ENCODE data around the gene PSMD12. TPM values are rescaled to one million over a fixed set of nuclear protein-coding genes. Genes with fewer than 3 reads are reported as not detected.
"Not testable (repeated sequence)": the region's sequence is repeated elsewhere in the genome, so short reads cannot be mapped to it uniquely, and the experiment has no call there.

Gene PSMD12
- 56.1 TPM for polyA plus RNA-seq (2012; ENCODE audit: insufficient read depth, insufficient read length)

DNA sequence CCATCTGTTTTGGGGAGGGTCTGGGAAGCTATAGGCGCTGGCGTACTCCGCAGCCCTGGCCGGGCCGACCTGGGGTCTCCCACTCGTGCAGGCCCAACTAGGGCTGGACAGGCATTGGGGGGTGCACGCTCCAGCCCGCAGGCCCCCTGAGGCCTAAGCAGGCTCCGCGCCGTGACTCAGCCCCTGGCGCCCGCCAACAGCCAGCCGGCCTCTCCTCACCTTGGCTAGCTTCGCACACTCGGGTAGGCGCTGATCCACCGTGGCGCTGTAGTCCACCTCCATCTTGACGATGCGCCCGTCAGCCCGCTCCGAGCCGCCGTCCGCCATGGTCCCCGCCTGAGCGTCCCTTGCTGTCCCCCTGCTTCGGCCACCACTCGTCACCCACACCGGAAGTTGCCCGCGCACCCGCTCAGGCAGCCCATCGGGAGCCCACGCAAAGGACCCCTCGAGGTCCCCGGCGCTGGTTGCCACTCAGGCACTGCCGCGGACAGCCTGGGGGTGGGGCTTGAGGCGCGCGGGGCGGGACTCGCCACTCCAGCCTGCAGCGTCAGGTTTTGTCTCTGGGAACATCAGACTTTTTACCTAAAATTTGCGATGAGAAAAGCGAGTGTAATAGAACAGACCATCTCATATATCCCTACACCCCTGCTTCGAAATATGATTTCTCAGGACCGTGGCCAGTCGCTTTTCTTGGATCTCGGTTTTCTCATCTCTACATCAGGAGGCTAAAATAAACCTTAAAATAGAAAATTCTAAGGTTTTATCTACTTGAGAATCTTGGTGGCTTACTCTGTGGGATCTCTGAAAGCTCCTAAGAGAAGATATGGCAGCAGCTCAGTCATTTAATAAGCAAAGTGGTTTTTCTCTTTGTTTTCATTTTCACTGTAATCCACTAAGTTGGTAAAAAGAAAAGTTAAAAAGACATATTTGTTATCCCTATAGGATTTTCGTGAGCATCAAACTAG is at the start of gene PSMD12:
Gene PSMD12, minus strand, starts transcription at position 385 of the 965 bp plus-strand sequence. Its CDS starts 58 bp downstream, at position 327.
- H3K4me3 ChIP-seq (ENCODE audit: low read length): peak within 1 kb of the TSS; percentile 99
- DNase-seq (ENCODE audit: low read depth, low spot score): peak; percentile 82

DNA sequence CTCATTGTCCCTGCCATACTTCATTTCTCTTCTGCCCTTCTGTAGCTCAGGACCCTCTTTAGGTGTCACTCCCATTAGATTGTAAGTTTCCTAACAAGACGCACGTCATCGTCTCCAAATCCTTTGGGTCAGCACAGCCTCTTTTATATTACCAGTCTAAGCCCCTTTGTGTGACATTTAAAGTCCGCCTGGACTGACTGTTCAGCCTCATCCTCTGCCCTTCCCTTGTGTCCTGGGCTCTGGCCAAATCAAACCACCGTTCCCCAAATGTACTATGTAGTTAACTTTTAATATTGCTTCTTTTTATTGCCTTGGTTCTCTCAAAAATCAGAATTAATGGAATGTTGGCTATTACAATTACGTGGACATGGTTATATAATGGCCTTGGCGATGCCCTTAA is 48.9 kb upstream of the PSMD12 start:
- H3K4me3 ChIP-seq (ENCODE audit: low read length): no peak overlapping the region
- DNase-seq (ENCODE audit: low read depth, low spot score): no peak

DNA sequence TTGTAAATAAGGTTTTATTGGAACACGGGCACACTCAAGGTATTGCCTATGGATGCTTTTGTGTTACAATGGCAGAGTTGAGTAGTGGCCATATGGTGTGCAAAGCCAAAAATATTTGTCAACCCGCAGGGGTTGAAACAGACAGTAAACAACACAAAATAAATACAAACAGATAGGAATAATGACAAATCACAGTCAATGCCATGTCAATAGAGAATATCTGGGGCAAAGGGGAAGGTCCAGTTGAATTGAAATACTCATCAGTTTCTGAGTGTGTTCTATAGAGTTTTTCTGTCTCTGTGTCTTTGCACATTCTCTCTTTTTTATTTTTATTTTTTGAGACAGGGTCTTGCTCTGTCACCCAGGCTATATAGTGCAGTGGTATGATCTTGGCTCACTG is 48.2 kb upstream of the PSMD12 start:
- no peak overlapping the region for H3K4me3 ChIP-seq (ENCODE audit: low read length)
- DNase-seq (ENCODE audit: low read depth, low spot score): no peak

DNA sequence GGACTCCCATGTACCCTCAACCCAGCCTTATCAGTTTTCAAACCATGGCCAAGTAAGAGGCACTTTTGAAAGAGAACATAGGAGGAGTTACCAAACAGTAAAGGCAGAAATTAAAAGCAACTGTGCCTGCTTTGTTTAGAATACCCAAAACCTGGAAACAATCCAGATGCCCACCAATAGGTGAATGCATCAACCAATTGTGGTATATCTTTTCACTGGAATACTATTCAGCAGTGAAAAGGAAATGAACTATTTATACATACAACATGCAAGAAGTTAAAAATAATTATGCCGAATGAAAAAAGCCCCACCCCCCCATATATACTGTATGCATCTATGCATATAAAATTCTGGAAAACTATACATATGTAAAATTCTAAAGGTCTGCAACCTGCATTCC is 47.8 kb upstream of the PSMD12 start:
- no peak overlapping the region for H3K4me3 ChIP-seq (ENCODE audit: low read length)
- DNase-seq (ENCODE audit: low read depth, low spot score): no peak

DNA sequence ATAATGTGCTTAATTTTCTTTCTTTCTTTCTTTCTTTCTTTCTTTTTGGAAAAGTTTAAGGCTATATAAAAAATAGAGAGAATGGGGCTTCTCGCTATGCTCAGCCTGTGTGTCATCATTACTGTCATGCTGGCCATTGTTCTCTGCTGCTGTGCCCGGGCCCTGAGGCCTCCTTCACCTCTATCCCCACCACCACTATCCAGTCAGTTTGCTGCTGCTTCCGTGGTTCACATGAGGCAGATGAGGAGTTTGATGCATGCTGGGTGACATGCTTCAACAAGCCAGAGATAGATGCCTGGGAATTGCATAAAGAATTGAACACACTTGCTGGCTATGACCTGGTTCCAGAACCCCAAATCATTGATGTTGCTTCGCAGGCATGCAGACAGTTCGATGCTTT is 47.0 kb upstream of the PSMD12 start:
- H3K4me3 ChIP-seq (ENCODE audit: low read length): no peak overlapping the region
- DNase-seq (ENCODE audit: low read depth, low spot score): no peak

DNA sequence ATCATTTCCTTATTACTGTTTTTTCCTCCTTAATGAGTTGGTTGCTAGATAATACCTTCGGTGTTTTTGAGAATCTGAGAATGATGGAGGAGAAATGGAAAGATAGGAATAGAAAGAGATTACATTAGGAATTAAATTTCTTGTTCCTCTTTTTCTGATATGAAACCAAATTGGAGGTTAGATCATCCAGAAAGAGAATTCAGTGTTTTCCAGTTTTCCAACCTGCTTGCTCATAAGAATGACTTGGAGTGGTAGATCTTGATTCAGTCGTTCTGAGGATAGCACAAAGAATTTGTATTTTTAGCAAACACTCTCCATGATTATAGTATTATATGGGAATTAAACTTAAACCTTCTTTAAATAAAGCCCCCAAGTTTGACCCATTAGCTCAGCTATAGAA is 46.6 kb upstream of the PSMD12 start:
- DNase-seq (ENCODE audit: low read depth, low spot score): no peak
- H3K4me3 ChIP-seq (ENCODE audit: low read length): no peak overlapping the region

DNA sequence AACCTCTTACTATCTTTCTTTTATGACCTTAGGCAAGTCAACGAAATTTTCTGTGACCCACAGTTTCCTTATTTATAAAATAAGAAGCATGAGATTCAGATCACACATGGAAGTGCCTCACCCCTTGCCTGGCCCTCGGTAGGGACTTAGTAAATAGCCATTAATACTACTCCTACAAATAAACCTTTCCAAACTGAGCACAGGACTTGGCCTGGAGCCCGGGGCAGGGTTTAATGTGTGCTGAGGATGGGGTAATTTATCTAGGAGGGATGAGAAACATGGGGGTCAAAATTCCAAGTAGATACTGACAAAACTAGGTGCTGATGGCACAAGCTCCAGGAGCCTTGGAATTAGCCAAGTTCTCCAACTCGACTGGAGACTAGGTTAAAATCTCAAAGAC is 45.7 kb upstream of the PSMD12 start:
- DNase-seq (ENCODE audit: low read depth, low spot score): no peak

DNA sequence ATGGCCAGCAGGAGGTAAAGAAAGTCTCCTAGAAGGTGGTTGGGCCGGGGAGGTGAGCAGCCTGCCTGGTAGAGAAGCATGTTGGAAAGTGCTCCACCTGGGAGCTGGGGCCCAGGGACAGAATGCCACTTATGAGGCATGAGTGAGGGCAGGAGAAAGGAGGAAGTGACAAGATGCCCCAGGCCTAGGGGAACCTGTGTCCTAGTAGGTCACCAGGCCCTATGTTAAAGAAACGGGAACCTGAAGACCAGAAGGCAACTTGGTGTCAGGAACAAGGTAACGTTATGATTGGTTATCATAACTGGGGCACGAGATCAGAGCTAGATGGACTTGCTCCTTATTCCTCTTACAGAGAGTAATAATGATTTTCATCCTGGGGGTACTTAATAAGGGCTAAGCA is 45.0 kb upstream of the PSMD12 start:
- H3K4me3 ChIP-seq (ENCODE audit: low read length): no peak overlapping the region
- no peak for DNase-seq (ENCODE audit: low read depth, low spot score)

More for the DNA sequence above, 45.7 kb upstream of the PSMD12 start:
- no peak overlapping the region for H3K4me3 ChIP-seq (ENCODE audit: low read length)

DNA sequence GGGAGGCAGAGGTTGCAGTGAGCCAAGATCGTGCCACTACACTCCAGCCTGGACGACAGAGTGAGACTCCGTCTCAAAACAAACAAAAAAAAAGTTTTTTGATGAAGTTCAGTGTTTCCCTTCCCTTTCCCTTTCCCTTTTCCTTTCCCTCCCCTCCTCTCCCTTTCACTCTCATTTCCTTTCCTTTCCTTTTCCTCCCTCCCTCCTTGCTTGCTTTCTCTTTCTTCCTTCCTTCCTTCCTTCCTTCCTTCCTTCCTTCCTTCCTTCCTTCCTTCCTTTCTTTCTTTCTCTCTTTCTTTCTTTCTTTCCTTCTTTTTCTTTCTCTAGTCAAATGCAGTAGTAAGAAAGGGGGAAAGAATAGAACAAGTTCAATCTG is 42.1 kb upstream of the PSMD12 start:
- not testable (repeated sequence) for H3K4me3 ChIP-seq (ENCODE audit: low read length); DNase-seq (ENCODE audit: low read depth, low spot score)

DNA sequence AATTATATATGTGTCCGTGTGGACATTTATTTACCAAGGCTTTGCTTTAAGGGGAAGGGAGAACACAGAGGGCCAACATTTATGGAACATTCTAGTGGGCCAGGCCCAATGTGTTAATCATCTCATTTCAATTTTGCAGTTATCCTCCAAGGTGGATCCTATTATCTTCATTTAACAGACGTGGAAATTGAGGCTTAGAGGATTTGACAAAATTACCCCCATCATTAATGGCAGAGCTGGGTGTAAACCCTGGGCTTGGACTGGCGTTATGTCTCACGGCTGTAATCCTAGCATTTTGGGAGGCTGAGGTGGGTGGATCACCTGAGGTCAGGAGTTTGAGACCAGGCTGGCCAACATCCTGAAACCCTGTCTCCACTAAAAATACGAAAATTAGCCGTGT is 37.1 kb upstream of the PSMD12 start:
- DNase-seq (ENCODE audit: low read depth, low spot score): no peak
- H3K4me3 ChIP-seq (ENCODE audit: low read length): no peak overlapping the region

DNA sequence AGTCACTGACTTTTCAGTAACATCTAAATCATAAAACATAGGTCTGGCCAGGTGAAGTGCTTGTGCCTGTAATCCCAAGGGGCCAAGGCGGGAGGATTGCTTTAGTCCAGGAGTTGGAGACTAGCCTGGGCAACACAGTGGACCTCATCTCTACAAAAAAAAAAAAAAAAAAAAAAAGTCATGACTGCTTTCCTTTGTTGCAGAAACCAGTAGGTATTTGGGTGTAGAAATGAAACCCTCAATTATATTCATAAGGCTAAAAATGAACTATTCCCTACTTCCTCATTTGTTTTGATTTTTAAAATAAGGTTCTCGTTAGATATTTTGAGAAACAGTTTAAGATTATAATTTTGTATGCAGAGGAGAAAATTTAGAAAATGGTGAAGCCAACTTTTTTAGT is 36.7 kb upstream of the PSMD12 start:
- DNase-seq (ENCODE audit: low read depth, low spot score): no peak
- no peak overlapping the region for H3K4me3 ChIP-seq (ENCODE audit: low read length)

DNA sequence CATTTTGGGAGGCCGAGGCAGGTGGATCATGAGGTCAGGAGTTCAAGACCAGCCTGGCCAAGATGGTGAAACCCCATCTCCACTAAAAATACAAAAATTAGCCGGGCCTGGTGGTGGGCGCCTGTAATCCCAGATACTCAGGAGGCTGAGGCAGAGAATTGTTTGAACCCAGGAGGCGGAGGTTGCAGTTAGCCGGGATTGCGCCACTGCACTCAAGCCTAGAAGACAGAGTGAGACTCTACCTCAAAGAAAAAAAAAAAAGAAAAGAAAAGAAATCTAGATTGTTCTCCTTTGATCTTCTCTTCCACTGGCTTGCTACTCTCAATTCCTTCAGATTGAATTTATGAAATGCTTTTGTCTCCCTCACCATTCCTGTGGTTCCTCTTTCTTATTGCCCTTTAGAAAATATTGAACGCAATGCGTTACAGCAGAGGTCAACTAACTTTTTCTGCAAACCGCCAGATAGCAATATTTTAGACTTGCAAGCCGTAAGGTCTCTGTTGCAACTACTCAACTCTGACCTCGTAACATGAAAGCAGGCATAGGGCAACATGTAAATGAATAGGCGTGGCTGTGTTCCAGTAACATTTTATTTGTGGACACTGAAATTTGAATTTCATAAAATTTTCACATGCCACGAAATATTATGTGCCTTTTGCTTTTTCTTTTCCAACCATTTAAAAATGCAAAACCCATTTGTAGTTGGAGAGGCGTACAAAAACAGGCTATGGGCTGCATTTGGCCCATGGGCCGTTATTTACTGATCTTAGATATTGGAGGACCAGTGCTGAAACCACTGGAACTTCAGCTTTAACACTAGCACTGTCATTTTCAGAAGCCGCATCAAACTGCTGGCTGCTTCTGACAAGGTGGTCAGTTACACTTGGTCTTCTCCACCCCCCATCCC is 35.5 kb upstream of the PSMD12 start:
- H3K4me3 ChIP-seq (ENCODE audit: low read length): no peak overlapping the region
- DNase-seq (ENCODE audit: low read depth, low spot score): no peak

DNA sequence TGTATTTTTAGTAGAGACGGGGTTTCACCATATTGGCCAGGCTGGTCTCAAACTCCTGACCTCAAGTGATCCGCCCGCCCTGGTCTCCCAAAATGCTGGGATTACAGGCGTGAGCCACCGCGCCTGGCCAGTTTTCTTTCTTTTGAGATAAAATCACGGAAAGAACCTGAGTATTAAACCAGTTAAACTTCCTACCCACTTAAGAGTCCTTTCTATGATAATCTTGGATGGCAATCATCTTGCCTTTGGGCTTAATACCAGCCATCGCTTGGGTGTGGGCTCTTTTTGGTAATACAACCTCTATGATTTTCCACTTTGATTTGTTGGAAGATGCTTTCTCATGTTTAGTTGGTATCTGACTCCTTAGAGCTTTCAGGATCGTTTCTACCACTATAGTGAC is 34.7 kb upstream of the PSMD12 start:
- no peak for DNase-seq (ENCODE audit: low read depth, low spot score)
- no peak overlapping the region for H3K4me3 ChIP-seq (ENCODE audit: low read length)

DNA sequence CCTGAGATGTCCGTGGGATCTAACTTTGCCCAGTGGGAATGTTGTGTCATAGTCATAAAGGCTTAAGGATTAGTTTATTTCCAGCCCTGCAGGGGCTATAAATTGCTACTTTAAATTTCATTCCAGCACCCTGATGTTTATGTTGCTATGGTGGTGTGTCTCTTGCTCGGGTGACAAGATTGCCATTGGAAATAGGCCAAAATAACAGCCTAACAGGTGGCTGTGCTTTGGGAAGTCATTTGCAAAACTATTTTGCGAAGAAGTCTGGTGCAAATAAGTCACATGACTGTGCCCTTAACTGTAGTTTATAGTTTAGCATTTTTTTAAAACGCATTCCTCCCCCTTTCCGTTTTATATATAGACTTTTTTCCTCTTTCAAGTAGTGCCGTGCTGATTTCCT is 33.8 kb upstream of the PSMD12 start:
- no peak overlapping the region for H3K4me3 ChIP-seq (ENCODE audit: low read length)
- DNase-seq (ENCODE audit: low read depth, low spot score): no peak

DNA sequence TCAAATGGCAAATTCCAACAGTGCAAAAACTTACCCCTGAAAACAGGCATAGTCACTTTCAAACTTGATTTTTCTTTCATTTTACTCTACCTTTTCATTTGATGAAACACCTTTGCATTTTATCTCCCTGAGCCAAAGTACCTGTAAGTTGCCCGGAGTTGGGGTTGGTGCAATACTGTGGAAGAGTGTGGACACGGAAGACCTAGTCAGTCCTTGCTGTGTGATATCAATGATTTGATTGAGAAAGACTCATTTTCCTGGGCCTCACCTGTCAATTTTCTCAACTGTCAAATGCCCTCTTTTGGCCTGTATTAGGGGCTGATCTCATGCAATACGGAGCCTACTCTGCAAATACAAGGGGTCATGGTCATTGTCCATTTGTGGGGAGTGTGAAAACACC is 33.3 kb upstream of the PSMD12 start:
- H3K4me3 ChIP-seq (ENCODE audit: low read length): no peak overlapping the region
- no peak for DNase-seq (ENCODE audit: low read depth, low spot score)

DNA sequence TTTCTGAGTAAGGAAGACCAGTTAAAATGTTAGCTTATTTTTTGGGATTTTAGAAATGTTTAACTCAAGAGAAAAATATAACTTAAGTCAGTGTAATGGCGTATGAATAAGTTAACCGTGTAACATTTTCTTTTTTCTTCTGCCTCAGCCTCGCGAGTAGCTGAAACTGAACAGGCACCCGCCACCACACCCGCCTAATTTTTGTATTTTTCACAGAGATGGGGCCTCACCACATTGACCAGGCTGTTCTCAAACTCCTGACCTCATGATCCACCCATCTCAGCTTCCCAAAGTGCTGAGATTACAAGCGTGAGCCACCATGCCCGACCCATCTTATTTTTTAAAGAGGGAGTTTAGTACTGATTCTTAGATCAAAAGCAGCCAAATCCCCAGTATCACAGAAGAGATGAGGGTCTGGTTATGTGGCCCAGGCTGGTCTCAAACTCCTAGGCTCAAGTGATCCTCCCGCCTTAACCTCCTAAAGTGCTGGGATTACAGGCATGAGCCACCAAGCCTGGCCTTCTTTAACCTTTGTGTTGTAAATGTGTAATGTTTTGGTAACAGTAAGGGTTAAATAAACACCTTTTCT is 27.5 kb upstream of the PSMD12 start:
- no peak overlapping the region for H3K4me3 ChIP-seq (ENCODE audit: low read length)
- DNase-seq (ENCODE audit: low read depth, low spot score): no peak

DNA sequence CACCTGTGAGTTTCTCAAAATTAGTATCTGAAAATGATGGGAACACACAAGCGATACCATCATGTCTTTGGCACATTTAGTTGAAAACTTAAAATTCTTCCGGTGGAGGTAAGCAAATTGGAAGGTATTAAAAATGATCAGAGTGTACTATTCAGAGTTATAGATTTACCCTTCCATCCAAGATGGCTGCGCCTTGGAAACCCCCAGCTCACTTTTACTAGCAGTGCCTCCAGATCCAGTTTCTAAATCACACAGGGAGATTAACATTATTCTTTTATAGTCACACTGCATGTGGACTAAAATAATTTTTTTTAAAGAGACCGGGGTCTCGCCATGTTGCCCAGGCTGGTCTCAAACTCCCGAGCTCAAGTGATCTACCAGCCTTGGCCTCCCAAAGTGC is 25.7 kb upstream of the PSMD12 start:
- no peak for DNase-seq (ENCODE audit: low read depth, low spot score)
- H3K4me3 ChIP-seq (ENCODE audit: low read length): no peak overlapping the region

DNA sequence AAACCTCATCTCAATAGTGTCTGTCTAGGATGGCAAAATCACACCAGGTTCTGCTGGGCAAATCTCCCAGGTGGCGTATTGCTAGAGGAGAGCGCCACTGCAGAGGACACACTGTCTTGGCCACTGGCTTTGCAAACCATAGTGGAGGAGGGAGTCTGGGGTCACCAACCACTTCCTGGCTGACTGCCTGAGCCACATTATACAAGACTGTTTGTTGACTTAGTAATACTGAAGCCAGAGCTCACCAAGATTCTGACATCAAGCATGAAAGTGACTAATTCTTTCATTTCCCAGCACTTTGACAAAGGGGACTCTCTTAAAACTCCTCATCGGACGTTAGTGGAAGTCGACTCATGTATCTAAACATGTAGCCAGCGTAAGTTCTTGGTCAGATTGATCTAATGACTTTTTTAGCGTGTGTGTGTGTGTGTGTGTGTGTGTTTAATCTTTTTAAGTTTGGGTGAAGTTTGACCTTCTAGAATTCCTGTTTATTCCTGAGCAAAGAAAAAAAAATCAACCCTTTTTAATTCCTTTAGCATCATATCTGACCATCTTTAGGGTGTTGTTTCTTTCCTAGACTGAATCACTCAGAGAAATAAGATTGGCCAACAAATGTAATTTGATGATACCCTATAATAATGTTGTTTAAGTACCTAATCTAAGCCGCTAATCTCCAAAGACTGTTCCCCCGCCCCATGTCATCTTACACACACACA is 24.4 kb upstream of the PSMD12 start:
- no peak overlapping the region for H3K4me3 ChIP-seq (ENCODE audit: low read length)
- no peak for DNase-seq (ENCODE audit: low read depth, low spot score)

DNA sequence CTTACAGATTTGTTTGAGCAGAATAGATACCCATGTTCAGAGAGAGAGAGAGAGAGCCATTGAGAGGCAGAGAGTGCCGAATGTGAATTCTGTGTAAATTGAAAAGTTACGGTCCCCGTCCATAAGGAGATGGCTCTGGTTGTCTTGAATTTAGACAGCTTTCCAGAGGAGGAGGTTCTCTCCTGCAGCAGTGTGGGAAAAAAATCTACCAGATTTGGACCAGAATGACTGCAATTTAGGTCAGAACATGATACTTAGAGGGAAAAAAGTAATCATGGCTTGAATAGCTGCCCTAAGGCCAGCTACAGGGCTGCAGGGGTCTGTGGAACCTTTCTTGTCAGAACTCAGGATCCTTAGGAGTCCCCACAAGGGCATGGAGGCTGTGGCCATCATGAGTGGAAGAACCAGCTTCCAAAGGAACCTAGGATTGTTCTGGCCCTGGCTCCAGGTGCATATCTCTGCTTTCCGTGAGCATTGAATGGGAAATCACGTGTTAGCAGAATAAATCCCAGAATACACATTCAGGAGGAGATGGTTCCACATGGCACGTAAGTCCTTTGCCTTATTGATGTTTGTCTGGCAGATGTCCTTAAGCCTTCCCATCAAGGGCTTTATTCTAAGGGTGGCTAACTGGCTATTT is 23.7 kb upstream of the PSMD12 start:
- DNase-seq (ENCODE audit: low read depth, low spot score): no peak
- H3K4me3 ChIP-seq (ENCODE audit: low read length): no peak overlapping the region

All from Jurkat, Clone E6-1 (cell line).